Naive thymus-derived CD8-positive, alpha-beta T cell (primary cell): ENCODE measurements around the gene SERBP1. TPM values are rescaled to one million over a fixed set of nuclear protein-coding genes. Genes with fewer than 3 reads are reported as not detected.

Experiments used
- ATAC-seq, 2 donors: fragments of 150-1000 bp; cut with Tn5 transposase in 1 of 2; sonication (Bioruptor Pico), chemical (Tn5 transposase) in 1 of 2; 1 replicate in 1 of 2; 2 replicates in 1 of 2; pipeline ENCODE4 v1.10.0; 2021; ENCODE audit warnings: mild to moderate bottlenecking in 2 of 2, moderate library complexity in 2 of 2
- POLR2A ChIA-PET: fragments of 350-600 bp; sonication (Branson Sonifier 250); formaldehyde crosslinking; loops from one replicate; lab custom pipeline; 2021; ENCODE audit warnings: antibody characterized with exemption; lab: Charles Lee
- DNase-seq, 10 donors: peaks; one replicate each; pipeline versions ENCODE4 v3.0.0 to v3.0.0-alpha.2; 2020 to 2022
- H3K27ac Mint-ChIP-seq, 10 donors: one replicate each; pipeline ENCODE4 v1.8.0; 2020 to 2022; ENCODE audit warnings: mild to moderate bottlenecking in 10 of 10, mixed read lengths in 10 of 10, moderate library complexity in 4 of 10, inconsistent platforms in 1 of 10
- H3K27me3 Mint-ChIP-seq, 5 donors: one replicate each; pipeline ENCODE4 v1.8.0; 2021 to 2022; ENCODE audit warnings: mixed read lengths in 5 of 5
- H3K36me3 Mint-ChIP-seq, 3 donors: one replicate each; pipeline ENCODE4 v1.8.0; 2020 to 2022; ENCODE audit warnings: mixed read lengths in 3 of 3, mild to moderate bottlenecking in 2 of 3, inconsistent platforms in 1 of 3
- H3K4me1 Mint-ChIP-seq, 4 donors: one replicate each; pipeline ENCODE4 v1.8.0; 2021 to 2022; ENCODE audit warnings: mixed read lengths in 4 of 4
- H3K4me3 Mint-ChIP-seq, 10 donors: one replicate each; pipeline ENCODE4 v1.8.0; 2020 to 2022; ENCODE audit warnings: mild to moderate bottlenecking in 10 of 10, mixed read lengths in 10 of 10, moderate library complexity in 6 of 10, inconsistent platforms in 1 of 10
- H3K9me3 Mint-ChIP-seq, 9 donors: one replicate each; pipeline ENCODE4 v1.8.0; 2020 to 2022; ENCODE audit warnings: mixed read lengths in 9 of 9, mild to moderate bottlenecking in 3 of 9, inconsistent platforms in 1 of 9, moderate library complexity in 1 of 9
- polyA plus RNA-seq, 3 donors: library from polyadenylated mRNA; unstranded; fragments of 300-500 nt; fragmentation: Illumina TruSeq; gene quantifications; one replicate each; pipeline ENCODE4 v1.2.3, GENCODE V29; 2021
- total RNA-seq, 8 experiments: library from RNA in 2 of 8; stranded (reverse) in 2 of 8; gene quantifications; one replicate each; pipeline ENCODE4 v1.2.3 and lab custom pipeline; 2021 to 2026

The SERBP1 gene
- total and polyA plus RNA-seq, 5 experiments from 2014 or later: 130 to 180 (median 156) TPM

- no peak overlapping the region for H3K4me3 Mint-ChIP-seq
- DNase-seq (no peak), ATAC-seq (no peak)
- H3K27me3 Mint-ChIP-seq: no peaks in the 10 kb centered on the region
- H3K9me3 Mint-ChIP-seq: no peaks in the 10 kb centered on the region
- H3K4me1 Mint-ChIP-seq: no peaks in the 10 kb centered on the region
- no peaks in the 10 kb centered on the region for H3K36me3 Mint-ChIP-seq
- H3K27ac Mint-ChIP-seq: no peak overlapping the region
- POLR2A ChIA-PET: no interaction called here
Observed at GRCh38 chr1:67372136-67372535, 58.1 kb downstream of the SERBP1 start.

- ATAC-seq: no peak
- DNase-seq: no peak
- POLR2A ChIA-PET: no interaction called here
- Mint-ChIP-seq H3K27me3 (no peaks in the 10 kb centered on the region), H3K36me3 (no peaks in the 10 kb centered on the region), H3K27ac (no peak overlapping the region), H3K4me3 (no peak overlapping the region), H3K4me1 (no peaks in the 10 kb centered on the region), H3K9me3 (no peaks in the 10 kb centered on the region)
Observed at GRCh38 chr1:67371681-67372080, 58.5 kb downstream of the SERBP1 start.

- Mint-ChIP-seq H3K27me3 (no peaks in the 10 kb centered on the region), H3K4me1 (no peaks in the 10 kb centered on the region), H3K36me3 (no peaks in the 10 kb centered on the region), H3K9me3 (no peaks in the 10 kb centered on the region), H3K4me3 (no peak overlapping the region), H3K27ac (no peak overlapping the region)
- POLR2A ChIA-PET: no interaction called here
- no peak for ATAC-seq
- no peak for DNase-seq
Observed at GRCh38 chr1:67371043-67371442, 59.2 kb downstream of the SERBP1 start.

- POLR2A ChIA-PET: no interaction called here
- H3K4me1 Mint-ChIP-seq: no peaks in the 10 kb centered on the region
- no peak overlapping the region for H3K27ac Mint-ChIP-seq
- H3K4me3 Mint-ChIP-seq: no peak overlapping the region
- H3K27me3 Mint-ChIP-seq: peaks cover 0 to 2% (median 0%) of the 10 kb centered on the region in 5 donors
- H3K9me3 Mint-ChIP-seq: no peaks in the 10 kb centered on the region
- ATAC-seq: no peak
- H3K36me3 Mint-ChIP-seq: peaks cover 0 to 3% (median 0%) of the 10 kb centered on the region in 3 donors
- DNase-seq: no peak
Observed at GRCh38 chr1:67368046-67368514, 62.1 kb downstream of the SERBP1 start.

- Mint-ChIP-seq H3K9me3 (no peaks in the 10 kb centered on the region), H3K27me3 (peaks cover 0 to 4% (median 0%) of the 10 kb centered on the region in 5 donors), H3K27ac (peak overlapping the region in 2 of 10 donors; percentile 40 to 77), H3K36me3 (peaks cover 0 to 5% (median 0%) of the 10 kb centered on the region in 3 donors), H3K4me3 (no peak overlapping the region), H3K4me1 (no peaks in the 10 kb centered on the region)
- ATAC-seq (no peak), DNase-seq (no peak)
- POLR2A ChIA-PET: no interaction called here
Observed at GRCh38 chr1:67367370-67368045, 62.7 kb downstream of the SERBP1 start.

GRCh38 chr1:67361641-67362040 lies 68.6 kb downstream of the SERBP1 start:
- POLR2A ChIA-PET: interaction anchor here (0.5 kb wide), 1 partner anchor 109 kb away, joined by 3 read pairs; no protein-coding TSS in a partner anchor
- ATAC-seq (peak in 1 of 2 donors; percentile 64), DNase-seq (peak in 3 of 10 donors; percentile 26 to 47 (median 44))
- peak overlapping the region in 6 of 10 donors; percentile 2 to 66 (median 33) for H3K4me3 Mint-ChIP-seq
- H3K9me3 Mint-ChIP-seq: no peaks in the 10 kb centered on the region
- peaks cover 0 to 4% (median 0%) of the 10 kb centered on the region in 5 donors for H3K27me3 Mint-ChIP-seq
- H3K36me3 Mint-ChIP-seq: peaks cover 0 to 5% (median 0%) of the 10 kb centered on the region in 3 donors
- H3K4me1 Mint-ChIP-seq: peaks cover 6 to 11% (median 8%) of the 10 kb centered on the region in 4 donors
- peak overlapping the region in 1 of 10 donors; percentile 18 for H3K27ac Mint-ChIP-seq

GRCh38 chr1:67359592-67359991 lies 70.6 kb downstream of the SERBP1 start:
- Mint-ChIP-seq H3K36me3 (peaks cover 0 to 5% (median 1%) of the 10 kb centered on the region in 3 donors), H3K9me3 (no peaks in the 10 kb centered on the region), H3K4me1 (peaks cover 6 to 11% (median 8%) of the 10 kb centered on the region in 4 donors), H3K27ac (peak overlapping the region in 1 of 10 donors; percentile 25), H3K27me3 (peaks cover 0 to 8% (median 0%) of the 10 kb centered on the region in 5 donors), H3K4me3 (no peak overlapping the region)
- no peak for ATAC-seq
- POLR2A ChIA-PET: no interaction called here
- DNase-seq: no peak

Other genes with a start within 250 kb of the SERBP1 start
- not detected for gene IL12RB2, start 122.5 kb downstream of the SERBP1 start, total RNA-seq
- gene IL12RB2, start 122.5 kb downstream of the SERBP1 start, polyA plus RNA-seq: under 1 TPM; 0.11 to 0.52 (median 0.11) TPM